Activated T-helper 9 cell treated with anti-CD3 and anti-CD28 coated beads, Interleukin-2, amount 50 U/mL, for 16 hours (primary cell): ENCODE data around the gene CDH4.

Experiments used
- DNase-seq: peaks from one replicate; pipeline ENCODE4 v3.0.0-alpha.2; 2020; ENCODE audit warnings: low read depth

The CDH4 gene

GRCh38 chr20:61882716-61883615 lies 630.9 kb downstream of the CDH4 start:
- DNase-seq, result no peak

- no peak for DNase-seq
These were observed 631.9 kb downstream of the CDH4 start for GRCh38 chr20:61883857-61884393.

- no peak for DNase-seq
These were observed 632.7 kb downstream of the CDH4 start for GRCh38 chr20:61884571-61885389.

GRCh38 chr20:61885759-61886715 lies 634.0 kb downstream of the CDH4 start:
- no peak for DNase-seq

- DNase-seq, result no peak
These were observed 634.9 kb downstream of the CDH4 start for GRCh38 chr20:61886721-61887595.

GRCh38 chr20:61887596-61888093 lies 635.6 kb downstream of the CDH4 start:
- DNase-seq, result no peak

- DNase-seq, result no peak
These were observed 636.2 kb downstream of the CDH4 start for GRCh38 chr20:61888101-61888865.

- DNase-seq, result no peak
These were observed 637.6 kb downstream of the CDH4 start for GRCh38 chr20:61889659-61890058.

GRCh38 chr20:61890210-61890609 lies 638.1 kb downstream of the CDH4 start:
- no peak for DNase-seq

GRCh38 chr20:61891476-61891875 lies 639.4 kb downstream of the CDH4 start:
- DNase-seq, result no peak

- DNase-seq, result no peak
These were observed 640.0 kb downstream of the CDH4 start for GRCh38 chr20:61891916-61892649.

- no peak for DNase-seq
These were observed 643.0 kb downstream of the CDH4 start for GRCh38 chr20:61895016-61895415.

GRCh38 chr20:61895686-61896057 lies 643.6 kb downstream of the CDH4 start:
- DNase-seq, result no peak

GRCh38 chr20:61896058-61896961 lies 644.2 kb downstream of the CDH4 start:
- no peak for DNase-seq

GRCh38 chr20:61897401-61898295 lies 645.6 kb downstream of the CDH4 start:
- no peak for DNase-seq

GRCh38 chr20:61898405-61898804 lies 646.3 kb downstream of the CDH4 start:
- no peak for DNase-seq
